KOPT-K1 (cell line): ENCODE data around the gene CASP5.
"Not testable (repeated sequence)": the region's sequence is repeated elsewhere in the genome, so short reads cannot be mapped to it uniquely, and the experiment has no call there.

Source experiments
- H3K27ac ChIP-seq: fragments of 200-600 bp; sonication (generic); 2 replicates; pipeline ENCODE4 v1.5.1; 2016; ENCODE audit warnings: antibody characterized with exemption, mild to moderate bottlenecking, low read depth, low read length; ENCODE audit not compliant: poor library complexity, severe bottlenecking
- H3K36me3 ChIP-seq: fragments of 200-600 bp; sonication (generic); 2 replicates; pipeline ENCODE4 v1.5.1; 2017; ENCODE audit warnings: antibody characterized with exemption, mild to moderate bottlenecking, low read length, moderate library complexity; ENCODE audit not compliant: insufficient read depth
- H3K9me3 ChIP-seq: fragments of 200-600 bp; sonication (generic); 2 replicates; pipeline ENCODE4 v1.5.1; 2017; ENCODE audit warnings: antibody characterized with exemption, low read length, mild to moderate bottlenecking; ENCODE audit not compliant: insufficient read depth, poor library complexity, severe bottlenecking

The CASP5 gene

GRCh38 chr11:105000797-105001196 lies 22.2 kb downstream of the CASP5 start:
- Histone ChIP-seq H3K36me3 (no peaks in the 10 kb centered on the region), H3K9me3 (no peaks in the 10 kb centered on the region), H3K27ac (no peak overlapping the region)

- Histone ChIP-seq H3K9me3 (no peaks in the 10 kb centered on the region), H3K36me3 (no peaks in the 10 kb centered on the region), H3K27ac (no peak overlapping the region)
Measured at GRCh38 chr11:105000167-105000566, 22.8 kb downstream of the CASP5 start.

DNA sequence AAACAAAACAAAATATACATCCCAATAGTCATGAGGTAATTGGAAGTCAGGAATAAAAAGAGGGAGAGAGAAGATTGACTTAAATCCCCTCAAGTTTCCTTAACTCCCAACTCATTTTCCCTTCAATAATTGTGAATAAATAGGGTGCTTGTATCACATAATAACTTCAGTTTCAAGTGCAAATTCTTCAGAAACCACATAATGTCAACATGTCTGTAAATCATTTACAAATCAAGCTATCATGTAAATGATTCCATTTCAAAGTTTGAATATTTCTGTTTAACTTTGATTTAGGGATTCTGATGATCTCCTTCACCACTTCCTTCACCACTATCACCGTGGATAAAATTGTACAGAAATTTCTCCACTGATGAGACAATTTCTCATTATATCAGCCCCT lies 23.2 kb downstream of the CASP5 start:
- Histone ChIP-seq H3K36me3 (no peaks in the 10 kb centered on the region), H3K9me3 (no peaks in the 10 kb centered on the region), H3K27ac (no peak overlapping the region)

DNA sequence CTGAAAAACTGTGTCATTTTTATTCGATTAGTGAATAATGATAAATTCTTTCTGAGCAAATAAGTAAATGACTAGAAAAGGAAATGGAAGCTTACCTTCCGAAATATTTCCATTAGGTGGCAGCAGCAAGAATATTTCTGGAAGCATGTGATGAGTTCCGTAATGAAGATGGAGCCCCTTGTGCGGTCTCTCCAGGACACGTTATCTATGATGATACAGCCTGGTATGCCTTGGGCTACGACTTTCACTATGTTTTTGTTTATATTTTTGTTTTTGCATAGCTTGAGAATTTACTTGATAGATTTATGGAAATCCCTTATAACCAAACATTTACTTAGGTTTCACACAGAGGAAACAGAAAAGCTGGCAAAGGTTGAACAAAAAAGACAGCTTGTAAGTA lies 25.7 kb downstream of the CASP5 start:
- Histone ChIP-seq H3K27ac (no peak overlapping the region), H3K9me3 (no peaks in the 10 kb centered on the region), H3K36me3 (no peaks in the 10 kb centered on the region)

DNA sequence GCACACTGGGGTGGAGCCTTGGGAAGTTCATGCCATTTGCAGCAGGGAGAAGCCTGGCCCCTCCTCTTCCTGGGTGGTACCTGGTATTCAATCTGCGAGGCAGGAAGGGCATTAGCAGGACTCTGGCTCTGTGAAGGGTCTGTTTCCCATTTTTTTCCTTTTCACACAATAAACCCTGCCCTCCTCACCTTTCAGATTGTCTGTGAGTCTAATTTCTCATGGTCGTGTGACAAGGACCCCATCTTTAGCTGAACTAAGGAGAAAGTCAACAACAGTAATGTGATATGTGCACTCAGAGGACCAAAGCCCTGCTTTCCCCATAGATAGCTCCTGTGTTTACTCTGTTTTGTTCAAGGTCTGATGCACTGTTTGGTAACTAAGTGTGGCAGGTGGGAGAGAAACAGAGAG lies 28.0 kb downstream of the CASP5 start:
- Histone ChIP-seq H3K27ac (no peak overlapping the region), H3K36me3 (no peaks in the 10 kb centered on the region), H3K9me3 (no peaks in the 10 kb centered on the region)

GRCh38 chr11:104992781-104993180 lies 30.2 kb downstream of the CASP5 start:
- Histone ChIP-seq H3K36me3 (no peaks in the 10 kb centered on the region), H3K9me3 (no peaks in the 10 kb centered on the region), H3K27ac (no peak overlapping the region)

GRCh38 chr11:104991994-104992393 lies 31.0 kb downstream of the CASP5 start:
- no peaks in the 10 kb centered on the region for H3K9me3 ChIP-seq
- H3K36me3 ChIP-seq = no peaks in the 10 kb centered on the region
- H3K27ac ChIP-seq = no peak overlapping the region

- Histone ChIP-seq H3K36me3 (no peaks in the 10 kb centered on the region), H3K9me3 (no peaks in the 10 kb centered on the region), H3K27ac (no peak overlapping the region)
Measured at GRCh38 chr11:104984808-104985207, 38.2 kb downstream of the CASP5 start.

DNA sequence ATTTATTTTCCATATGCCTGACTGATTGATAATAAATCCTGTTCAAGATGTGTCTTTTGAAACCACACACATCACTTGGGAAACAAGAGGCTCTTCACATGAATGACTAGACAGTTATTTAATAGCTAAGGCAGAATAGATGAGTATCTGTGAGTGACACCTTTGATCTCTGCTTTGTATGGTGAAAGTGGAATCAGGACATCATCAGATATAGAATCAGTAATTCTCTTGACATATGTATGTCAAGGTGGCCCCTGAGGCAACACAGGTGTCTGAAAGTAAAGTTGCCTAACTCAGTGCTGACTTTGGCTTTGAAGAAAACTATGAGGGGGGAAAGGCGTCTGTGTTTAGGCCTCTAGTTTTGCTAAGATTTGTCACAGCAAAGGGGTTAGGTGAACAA lies 43.1 kb downstream of the CASP5 start:
- Histone ChIP-seq H3K27ac (no peak overlapping the region), H3K9me3 (no peaks in the 10 kb centered on the region), H3K36me3 (no peaks in the 10 kb centered on the region)

DNA sequence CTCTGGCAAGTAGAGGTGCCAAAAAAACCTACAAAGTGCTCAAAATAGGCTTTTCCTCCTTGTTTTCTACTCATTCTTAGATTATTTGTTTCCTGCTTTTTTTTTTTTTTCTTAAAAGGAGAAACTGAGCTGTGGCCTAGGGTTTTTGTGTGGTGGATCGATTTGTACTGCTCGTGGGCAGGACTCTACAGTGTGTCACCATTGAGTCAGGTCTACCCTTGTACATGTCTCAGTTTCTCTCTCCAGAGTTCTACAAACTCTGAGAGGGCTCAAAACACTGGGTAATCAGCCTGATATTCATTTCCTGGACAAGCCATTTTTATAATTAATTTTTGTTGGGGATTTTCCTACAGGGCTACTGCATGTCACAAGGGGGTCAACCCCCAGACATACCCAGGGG lies 49.4 kb downstream of the CASP5 start:
- Histone ChIP-seq H3K9me3 (peaks cover 21% of the 10 kb centered on the region), H3K27ac (no peak overlapping the region), H3K36me3 (no peaks in the 10 kb centered on the region)

- peaks cover 21% of the 10 kb centered on the region for H3K9me3 ChIP-seq
- H3K36me3 ChIP-seq, H3K27ac ChIP-seq: not testable (repeated sequence)
Measured at GRCh38 chr11:104972924-104973323, 50.0 kb downstream of the CASP5 start.

GRCh38 chr11:104970756-104971155 lies 52.2 kb downstream of the CASP5 start:
- Histone ChIP-seq H3K9me3 (peaks cover 21% of the 10 kb centered on the region), H3K27ac (no peak overlapping the region), H3K36me3 (no peaks in the 10 kb centered on the region)

DNA sequence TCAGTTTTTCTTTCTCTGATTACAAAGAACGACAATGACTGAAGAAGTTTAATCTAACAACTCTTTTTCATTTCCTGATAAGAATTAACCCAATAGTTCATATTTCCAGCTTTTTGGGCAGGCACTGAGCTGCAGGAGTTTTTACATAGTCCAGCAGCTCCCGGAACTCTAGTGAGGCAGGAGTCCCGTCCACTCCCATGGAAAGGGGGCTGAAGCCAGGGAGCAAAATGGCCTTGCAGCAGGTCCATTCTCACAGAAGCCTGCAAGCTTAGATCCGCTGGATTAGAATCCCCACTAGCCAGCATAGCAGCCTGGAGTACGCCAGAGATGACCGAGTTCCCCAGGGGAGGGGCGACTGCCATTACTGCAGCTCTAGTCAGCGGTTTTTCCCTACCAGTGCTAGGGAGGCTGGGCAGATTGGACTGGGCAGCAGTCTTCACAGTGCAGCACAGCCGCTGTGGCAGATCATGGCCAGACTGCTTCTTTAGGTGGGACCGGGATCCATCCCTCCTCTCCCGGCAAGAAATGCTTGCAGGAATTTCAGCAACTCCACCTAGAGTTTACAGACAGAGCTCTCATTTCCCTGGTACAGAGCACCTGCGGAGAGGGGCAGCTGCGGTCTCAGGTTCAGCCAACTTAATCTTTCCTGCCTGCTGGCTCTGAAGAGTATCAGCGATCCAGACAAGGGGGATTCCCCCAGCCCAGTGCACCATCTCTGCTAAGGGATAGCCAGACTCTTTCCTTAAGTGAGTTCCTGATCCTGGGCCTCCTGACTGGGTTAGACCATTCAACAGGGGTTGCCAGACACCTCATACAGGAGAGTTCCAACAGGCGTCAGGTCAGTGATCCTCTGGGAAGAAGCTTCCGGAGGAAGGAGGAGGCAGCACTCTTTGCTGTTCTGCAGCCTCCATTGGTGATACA lies 53.9 kb downstream of the CASP5 start:
- H3K9me3 ChIP-seq = peaks cover 31% of the 10 kb centered on the region
- H3K27ac ChIP-seq = peak overlapping the region; percentile 68
- H3K36me3 ChIP-seq = peaks cover 11% of the 10 kb centered on the region

GRCh38 chr11:104968355-104968855 lies 54.6 kb downstream of the CASP5 start, which contains the start of gene CASP4:
Gene CASP4 (minus strand): TSS chr11:104968574. CDS start chr11:104968525, 49 bp downstream.
- peak within 1 kb of the TSS; percentile 68 for H3K27ac ChIP-seq
- H3K36me3 ChIP-seq = peaks cover 12% of the 10 kb centered on the region
- peaks cover 32% of the 10 kb centered on the region for H3K9me3 ChIP-seq

DNA sequence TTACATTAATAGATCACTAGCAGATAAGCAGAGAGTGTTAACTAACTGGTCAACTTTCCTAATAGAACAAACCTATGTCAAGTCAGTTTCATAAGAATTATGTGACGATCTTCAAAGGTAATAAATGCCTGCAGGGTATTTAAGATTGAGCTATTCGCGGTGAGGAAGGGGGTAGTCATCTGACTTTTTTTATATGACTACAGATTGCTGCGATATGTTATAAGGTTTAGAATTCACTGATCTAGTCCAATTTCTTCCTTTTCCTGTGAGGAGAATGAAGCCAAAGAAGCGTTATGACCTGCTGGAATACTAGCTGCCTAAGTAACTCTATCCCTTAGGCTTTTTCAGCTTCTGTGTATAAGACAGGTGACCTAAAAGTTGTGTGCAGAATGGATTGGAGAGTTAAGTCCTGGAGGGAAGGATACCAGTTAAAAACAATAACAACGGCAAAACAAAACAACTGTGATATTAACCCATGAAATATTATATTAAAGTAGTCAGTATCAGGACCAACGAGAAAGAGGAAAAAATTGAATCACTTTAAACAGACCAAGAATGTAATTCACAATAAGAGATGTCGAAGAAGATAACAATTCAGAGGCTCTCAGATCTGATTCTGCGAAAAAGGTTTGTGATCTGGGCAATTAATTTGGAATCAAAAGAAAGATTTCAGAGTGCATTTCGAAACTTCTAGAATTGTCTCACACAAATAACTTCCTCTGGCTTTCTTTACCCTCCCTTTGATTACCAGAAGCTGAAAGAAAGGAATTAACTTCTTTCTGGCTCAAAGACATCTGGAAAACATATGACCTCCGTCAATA lies 55.2 kb downstream of the CASP5 start:
- H3K9me3 ChIP-seq = peaks cover 32% of the 10 kb centered on the region
- peak overlapping the region; percentile 68 for H3K27ac ChIP-seq
- peaks cover 12% of the 10 kb centered on the region for H3K36me3 ChIP-seq
